Upper lobe of left lung (tissue), 4 donors: ENCODE results near the gene F11R.

Source experiments
- POLR2A ChIP-seq, 4 donors: fragments of 450-650 bp; IDR thresholded peaks; one replicate each; pipeline ENCODE4 v1.5.1; 2016 to 2017; ENCODE audit warnings: antibody characterized with exemption in 4 of 4, mild to moderate bottlenecking in 2 of 4
- TF ChIP-seq, protein P1 (sequence below), 6 experiments: fragments of 450-650 bp in 4 of 6; fragments of 200-600 bp in 2 of 6; sonication (generic) in 2 of 6; IDR thresholded peaks; one replicate each; pipeline ENCODE4 v1.5.1; 2016 to 2019; ENCODE audit warnings: antibody characterized with exemption in 6 of 6

DNA sequence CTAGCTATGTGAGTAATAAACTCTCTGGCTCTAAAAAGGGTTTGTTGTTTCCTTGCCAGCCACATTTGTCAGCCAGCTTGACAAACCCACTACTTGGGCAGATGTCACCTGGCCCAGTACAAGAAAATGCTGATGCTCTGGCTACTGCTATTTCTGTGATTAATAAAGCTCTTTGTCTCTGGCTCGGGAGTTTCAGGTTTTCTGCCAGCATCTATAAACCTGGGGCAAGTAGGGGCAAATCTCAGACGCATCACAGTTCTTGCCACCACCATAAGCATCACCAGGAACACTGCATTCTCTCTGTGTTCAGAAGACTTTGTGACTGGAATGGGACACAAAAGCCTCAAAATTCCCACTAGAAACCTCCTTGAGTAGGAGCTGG, 68.8 kb downstream of the F11R start:
- TF ChIP-seq, protein P1, sequence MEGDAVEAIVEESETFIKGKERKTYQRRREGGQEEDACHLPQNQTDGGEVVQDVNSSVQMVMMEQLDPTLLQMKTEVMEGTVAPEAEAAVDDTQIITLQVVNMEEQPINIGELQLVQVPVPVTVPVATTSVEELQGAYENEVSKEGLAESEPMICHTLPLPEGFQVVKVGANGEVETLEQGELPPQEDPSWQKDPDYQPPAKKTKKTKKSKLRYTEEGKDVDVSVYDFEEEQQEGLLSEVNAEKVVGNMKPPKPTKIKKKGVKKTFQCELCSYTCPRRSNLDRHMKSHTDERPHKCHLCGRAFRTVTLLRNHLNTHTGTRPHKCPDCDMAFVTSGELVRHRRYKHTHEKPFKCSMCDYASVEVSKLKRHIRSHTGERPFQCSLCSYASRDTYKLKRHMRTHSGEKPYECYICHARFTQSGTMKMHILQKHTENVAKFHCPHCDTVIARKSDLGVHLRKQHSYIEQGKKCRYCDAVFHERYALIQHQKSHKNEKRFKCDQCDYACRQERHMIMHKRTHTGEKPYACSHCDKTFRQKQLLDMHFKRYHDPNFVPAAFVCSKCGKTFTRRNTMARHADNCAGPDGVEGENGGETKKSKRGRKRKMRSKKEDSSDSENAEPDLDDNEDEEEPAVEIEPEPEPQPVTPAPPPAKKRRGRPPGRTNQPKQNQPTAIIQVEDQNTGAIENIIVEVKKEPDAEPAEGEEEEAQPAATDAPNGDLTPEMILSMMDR (IDR thresholded peaks at IDR 0.05): no peak
- TF ChIP-seq POLR2A (IDR thresholded peaks at IDR 0.05): no peak
